CD1c-positive myeloid dendritic cell (primary cell): ENCODE results near the gene ERC1.
A peak's percentile ranks its signal among the peaks of the same experiment; 100 is the strongest.
"Not testable (repeated sequence)": the region's sequence is repeated elsewhere in the genome, so short reads cannot be mapped to it uniquely, and the experiment has no call there.

Experiments
- DNase-seq: peaks from one replicate; pipeline ENCODE4 v3.0.0-alpha.2; 2016; ENCODE audit errors: extremely low spot score

Gene ERC1

DNA sequence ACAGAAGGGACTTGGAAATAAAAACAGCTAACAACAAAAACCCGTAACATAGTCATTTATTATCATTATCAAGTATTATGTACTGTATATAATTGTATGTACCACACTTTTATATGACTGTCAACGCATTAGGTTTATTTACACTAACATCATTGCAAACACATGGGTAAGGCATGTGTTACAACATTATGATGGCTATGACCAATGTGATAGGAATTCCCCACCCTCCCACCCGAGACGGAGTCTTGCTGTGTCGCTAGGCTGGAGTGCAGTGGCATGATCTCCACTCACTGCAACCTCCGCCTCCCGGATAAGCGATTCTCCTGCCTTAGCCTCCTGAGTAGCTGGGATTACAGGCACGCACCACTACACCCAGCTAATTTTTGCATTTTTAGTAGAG lies 82.6 kb downstream of the ERC1 start:
- DNase-seq = no peak

DNA sequence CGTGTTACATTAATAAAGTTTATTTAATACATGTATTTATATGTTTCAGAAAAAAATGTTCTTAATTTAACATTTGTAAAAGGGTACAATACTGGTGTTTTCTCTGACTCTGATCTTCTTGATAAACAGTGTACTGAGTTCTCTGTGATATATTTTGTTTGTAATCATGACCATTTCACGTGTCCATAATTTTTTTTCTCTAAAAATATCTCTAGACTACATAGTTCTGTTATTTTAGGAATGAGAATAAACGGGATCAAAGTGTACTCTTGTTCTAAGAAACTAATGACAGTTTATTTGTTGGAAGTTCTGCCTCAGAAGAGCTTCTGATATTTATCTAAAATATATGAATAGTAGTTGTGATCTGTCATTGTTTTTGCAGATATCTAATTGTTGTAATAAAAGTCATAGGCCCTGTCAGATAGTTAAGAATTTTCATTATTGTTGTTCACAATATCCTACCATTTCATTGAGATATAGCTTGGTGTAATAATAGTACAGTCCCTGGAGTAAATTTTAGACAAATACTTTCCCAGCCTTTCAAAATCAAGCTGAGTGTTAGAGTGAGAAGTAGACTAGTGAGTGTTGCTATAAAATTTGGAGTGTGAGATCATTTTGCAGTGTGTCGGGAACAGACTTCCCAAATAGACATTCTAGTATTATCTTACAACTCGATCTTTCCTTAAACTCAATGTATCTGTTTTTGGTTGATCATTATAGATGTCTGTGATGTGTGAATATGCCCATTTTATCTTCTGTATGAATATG lies 86.2 kb downstream of the ERC1 start:
- DNase-seq = no peak

DNA sequence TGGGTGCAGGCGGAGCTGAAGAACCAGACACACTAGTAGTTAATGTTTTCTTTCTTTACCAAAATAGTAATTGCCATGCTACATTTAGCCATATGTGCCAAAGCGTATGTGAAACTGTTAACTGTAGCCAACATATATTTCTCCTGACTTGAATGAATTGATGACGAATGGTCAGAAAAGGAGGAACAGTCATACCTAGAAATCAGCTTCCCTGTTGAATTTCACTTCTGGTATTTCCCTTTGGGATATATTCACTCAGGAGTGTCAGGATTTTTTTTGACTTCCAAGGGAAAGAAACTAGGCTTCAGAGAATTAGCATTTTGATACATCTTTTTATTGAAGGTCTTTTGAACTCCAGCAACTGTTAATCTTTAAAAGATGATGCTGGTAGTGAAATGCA lies 87.0 kb downstream of the ERC1 start:
- peak; percentile 45 for DNase-seq

DNA sequence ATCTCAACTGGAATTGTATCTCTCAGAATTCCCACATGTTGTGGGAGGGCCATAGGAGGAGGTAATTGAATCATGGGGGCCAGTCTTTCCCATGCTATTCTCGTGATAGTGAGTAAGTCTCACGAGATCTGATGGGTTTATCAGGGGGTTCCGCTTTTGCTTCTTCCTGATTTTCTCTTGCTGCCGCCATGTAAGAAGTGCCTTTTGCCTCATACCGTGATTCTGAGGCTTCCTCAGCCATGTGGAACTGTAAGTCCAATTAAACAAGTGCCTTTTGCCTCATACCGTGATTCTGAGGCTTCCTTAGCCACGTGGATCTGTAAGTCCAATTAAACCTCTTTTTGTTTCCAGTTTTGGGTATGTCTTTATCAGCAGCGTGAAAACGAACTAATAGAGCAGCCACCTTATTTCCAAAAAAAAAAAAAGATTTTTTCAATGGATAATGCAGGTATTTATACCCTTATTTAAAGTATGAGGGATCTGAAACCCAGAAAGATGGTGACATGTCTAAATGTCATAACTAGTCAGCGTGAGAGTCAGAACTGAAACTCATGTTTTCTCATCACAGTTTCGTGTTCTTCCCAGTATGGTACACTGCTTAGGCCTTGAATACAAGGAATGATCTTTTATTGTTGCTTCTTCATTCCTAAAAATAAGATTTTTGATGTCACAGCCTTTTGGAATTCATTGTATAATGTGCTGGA lies 89.6 kb downstream of the ERC1 start:
- peak; percentile 66 for DNase-seq

DNA sequence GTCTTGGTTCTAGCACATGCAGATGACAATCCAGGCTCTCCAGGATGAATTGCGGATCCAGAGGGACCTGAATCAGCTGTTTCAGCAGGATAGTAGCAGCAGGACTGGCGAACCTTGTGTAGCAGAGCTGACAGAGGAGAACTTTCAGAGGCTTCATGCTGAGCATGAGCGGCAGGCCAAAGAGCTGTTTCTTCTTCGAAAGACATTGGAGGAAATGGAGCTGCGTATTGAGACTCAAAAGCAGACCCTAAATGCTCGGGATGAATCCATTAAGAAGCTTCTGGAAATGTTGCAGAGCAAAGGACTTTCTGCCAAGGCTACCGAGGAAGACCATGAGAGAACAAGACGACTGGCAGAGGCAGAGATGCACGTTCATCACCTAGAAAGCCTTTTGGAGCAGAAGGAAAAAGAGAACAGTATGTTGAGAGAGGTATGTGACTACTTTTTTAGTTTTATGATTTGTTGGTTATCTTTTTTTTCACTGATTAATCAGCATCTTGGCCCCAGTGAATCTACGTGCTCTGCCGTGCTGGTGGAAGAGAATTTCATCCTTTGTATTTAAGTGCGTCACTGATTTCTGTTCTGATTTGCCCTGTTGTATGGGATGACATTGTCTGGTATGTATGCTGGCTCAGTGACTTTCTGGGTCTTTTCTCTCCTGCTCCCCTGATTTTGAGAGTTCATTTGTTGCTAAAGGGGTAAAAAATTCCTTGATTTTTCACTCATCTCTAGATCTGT lies 92.3 kb downstream of the ERC1 start:
- no peak for DNase-seq

DNA sequence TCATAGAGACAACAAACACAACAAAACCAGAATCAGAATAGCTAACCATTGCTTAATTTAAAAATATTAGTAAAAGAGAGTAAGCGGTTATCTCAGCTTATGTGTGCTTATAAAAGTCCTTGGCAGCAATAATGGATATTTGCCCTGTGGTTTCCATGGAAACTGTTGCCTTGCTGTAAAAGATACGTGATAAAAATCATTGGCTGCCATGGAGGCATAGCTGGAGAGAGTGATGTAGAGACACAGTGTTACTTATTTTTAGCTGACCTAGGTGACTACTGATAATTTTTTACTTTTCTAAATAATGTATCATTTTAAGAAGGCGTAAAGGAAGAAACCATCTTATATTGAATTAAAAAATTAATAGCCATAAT lies 92.9 kb downstream of the ERC1 start:
- DNase-seq = peak; percentile 15

DNA sequence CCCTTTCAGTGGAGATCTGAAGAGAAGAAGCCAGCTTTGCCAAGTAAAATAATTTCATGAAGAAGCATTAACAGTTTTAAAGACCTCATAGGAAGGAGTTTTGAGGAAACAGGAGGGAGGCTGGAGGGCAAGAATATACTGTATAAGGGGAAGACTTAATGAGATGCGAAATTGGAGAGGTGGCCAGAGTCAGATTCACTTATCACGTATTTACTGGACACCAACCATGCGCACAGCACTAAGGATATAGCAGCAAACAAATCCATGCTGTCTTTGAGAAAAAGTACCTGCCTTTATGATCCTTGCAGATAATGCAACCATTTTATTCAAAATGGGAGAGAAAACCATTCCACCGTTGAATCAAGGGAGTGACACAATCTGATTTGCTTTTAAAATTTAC lies 100.3 kb downstream of the ERC1 start:
- DNase-seq = no peak

DNA sequence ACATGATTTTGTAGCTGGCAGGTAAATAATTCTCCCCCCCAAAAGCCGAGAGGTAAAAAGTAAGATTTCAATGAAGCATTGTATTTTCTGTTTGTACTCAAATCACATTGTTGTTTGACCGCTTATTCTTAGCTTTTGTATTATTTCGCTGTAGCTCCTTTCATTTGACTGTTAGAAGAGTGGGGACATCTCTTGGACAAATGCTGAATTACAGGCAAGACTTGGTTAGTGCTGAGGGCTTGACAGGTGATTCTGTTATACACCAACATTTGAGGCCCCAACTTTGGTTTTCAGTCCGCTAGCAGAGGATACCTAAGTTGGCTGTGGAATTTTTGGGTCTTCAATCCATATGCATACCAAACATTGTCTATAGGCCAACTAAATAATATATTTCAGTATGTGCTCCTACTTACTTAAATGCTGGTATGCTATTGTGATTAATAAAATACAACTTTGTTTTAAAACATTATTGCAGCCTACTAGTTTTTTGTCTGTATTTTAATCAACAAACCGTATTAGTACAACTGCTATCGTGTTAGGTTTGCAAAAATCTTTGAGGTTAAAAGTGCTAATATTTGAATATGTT lies 102.2 kb downstream of the ERC1 start:
- DNase-seq = peak; percentile 69

DNA sequence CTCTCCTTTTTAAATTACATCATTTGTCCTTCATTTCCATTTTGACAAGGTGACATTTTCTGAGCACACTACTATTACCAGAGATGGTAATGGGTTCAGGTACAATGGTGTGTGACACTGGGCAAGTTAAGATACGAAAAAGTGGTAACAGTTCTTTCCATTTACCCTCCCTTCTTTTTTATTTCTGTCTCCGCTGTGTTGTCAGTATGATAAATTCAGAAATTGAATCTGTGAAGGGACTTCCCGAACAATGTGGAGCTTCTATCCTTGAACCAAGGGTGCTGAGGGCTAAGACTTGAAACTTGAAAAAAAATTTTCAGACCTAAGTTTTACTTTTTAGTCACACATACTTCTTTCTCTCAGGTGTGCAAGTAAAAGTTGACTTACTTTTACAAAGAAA lies 103.7 kb downstream of the ERC1 start:
- no peak for DNase-seq

DNA sequence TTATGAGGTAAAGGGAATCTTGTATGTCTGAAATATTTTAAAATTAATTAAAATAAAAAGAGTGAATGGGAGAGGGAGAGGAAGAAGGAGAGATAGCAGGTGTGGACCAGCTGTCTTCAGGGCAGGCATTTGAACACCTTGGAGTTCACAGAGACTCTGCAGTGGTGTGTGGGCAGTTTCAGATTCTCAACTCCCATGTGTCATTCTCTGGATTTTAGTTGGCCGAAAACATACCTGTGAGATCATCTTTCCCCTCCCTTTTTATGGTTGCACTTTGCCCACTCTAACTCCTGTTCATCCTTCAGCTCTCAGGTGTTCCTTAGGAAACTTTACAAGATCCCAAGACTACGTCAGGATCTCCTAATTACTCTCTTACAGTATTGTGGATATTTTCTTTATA lies 108.1 kb downstream of the ERC1 start:
- no peak for DNase-seq

DNA sequence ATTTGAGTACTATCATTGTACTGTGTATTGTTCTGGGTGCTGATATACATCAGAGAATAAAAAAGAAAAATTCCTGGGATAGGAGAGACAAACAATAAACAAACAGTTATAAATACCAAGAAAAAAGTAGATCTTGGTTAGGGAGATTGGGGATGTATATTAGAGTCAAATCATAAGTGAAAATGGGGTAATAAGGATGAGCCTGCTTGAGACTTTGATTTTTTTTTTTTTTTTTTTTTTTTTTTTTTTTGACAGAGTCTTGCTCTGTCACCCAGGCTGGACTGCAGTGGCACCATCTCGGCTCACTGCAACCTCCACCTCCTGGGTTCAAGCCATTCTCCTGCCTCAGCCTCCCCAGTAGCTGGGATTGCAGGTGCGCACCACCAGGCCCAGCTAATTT lies 108.6 kb downstream of the ERC1 start:
- DNase-seq = not testable (repeated sequence)

DNA sequence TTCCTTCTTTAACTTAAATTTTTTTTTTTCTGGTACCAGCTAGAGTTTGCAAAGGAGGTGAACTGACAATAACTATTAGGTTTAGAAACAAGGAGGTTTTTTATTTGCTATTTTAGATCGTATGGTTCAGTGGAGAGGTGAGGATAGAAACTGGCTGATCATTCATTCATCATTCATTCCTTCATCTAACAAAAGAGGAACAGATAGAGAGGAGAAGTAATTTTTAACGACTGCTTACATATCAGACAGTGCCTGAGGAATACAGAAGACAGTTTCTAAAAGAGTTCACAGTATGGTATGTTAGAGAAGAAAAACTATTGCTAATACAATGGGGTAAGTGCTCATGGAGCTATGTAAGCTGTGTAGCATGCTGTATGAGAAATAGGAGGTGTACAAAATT lies 111.1 kb downstream of the ERC1 start:
- no peak for DNase-seq

DNA sequence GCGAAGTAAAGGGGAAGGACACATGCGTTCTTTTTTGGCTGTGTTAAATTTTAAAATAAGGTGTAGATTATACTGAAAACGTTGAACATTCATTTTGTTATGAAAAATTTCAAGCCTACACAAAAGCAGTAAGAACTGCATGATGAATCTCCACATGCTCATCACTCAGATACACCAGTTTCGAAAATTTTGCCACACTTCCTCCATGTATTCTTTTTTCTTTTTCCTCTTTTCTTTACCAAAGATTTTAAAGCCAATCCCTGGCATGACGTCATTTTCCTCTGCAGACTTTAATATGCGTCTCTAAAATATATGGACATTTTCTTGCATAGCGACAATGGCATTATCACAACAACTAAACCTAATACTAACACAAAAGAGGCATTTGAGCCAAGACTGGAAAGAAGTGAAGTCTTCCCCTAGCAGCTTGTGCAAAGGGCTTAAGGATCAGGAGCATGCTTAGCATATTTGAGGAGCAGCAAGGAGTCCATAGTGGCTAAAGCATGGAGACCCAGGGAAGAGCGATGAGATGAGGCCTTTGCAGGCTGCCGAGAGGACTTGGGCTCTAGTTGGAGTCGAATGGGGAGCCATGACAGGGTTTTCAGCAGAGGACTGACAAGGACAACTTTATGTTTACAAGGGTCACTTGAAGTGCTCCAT lies 111.9 kb downstream of the ERC1 start:
- no peak for DNase-seq

DNA sequence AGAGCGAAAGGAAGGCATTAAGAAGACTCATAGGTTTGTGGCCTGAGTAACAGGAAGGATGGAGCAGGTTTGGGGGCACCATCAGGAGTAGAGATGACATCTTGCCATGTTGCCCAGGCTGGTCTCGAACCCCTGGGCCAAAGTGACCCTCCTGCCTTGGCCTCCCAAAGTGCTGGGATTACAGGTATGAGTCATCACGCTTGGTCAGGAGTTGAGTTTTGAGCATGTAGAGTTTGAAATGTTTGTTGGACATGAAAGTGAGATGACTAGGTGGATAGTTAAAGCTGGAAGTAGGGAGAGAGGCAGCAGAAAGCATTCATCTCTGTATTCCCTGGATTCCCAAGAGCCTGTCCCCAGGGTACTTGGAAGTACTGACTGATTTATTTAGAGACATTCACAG lies 112.6 kb downstream of the ERC1 start:
- no peak for DNase-seq

DNA sequence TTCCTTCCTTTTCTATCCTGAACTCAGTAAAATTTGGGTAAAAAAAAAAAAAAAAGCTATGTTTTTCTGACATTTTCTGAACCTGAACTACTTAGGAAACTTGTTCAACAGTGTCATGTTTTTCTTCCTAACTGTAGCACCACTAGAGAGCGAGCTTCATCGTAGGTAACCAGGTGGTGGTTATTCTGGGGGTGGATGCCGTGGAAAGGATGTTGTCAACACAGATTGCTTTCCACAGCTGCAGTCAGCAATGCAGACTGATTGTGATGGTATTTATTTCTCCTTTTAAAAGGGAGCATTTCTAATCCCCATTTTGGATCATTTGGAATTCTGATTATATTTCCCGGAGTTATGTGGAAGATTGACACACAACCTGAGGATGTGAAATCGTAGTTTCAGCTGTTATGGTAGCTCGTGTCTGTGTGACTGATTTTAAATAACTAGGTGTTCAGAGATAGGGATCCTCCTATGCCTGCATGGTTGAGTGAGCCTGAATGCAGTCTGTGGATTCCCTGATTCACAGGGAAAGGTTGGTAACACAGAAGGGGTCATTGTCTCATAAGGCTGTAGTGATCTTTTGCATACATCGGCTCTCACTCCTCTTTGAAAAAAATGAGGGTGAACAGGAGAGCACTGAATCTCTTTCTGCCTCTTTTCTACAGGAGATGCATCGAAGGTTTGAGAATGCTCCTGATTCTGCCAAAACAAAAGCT lies 113.2 kb downstream of the ERC1 start:
- DNase-seq = no peak

DNA sequence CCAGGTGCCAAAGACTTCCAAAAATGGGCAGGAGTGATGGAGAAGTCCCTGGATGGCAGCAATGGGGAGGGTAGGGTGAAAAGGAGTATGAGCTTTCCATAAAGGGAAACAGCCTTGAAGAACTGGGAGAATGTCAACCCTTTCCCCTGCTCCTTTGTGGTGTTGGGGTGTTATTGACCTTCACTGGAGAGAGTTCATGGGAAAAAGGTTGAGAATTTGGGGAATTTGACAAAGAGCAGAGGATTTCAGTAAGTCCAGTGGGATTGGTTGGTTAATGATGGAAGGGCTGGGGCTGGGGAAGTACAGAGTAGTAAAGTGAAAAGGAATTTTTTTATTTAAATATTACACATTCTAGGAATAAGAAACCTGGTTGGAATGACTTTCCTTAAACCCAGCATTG lies 116.6 kb downstream of the ERC1 start:
- no peak for DNase-seq

DNA sequence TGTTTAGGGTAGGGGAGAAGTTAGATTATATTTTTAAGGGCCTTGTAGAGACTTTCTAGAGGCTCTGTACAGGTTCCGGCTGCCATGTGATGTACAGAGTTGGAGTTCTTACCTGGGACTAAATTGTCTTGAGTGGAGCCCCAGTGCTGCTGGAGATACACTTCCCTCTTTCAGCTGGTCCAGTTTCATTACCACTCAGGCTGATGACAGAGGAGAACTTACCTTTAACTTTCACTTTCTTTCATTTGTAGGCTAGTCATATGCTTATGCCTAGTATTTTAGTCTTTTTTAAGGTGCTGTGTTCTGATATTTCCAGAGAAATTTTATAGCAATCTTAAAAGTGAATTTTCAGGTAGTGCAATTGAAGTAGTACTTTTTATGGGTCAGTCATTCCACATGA lies 117.3 kb downstream of the ERC1 start:
- DNase-seq = peak; percentile 24

DNA sequence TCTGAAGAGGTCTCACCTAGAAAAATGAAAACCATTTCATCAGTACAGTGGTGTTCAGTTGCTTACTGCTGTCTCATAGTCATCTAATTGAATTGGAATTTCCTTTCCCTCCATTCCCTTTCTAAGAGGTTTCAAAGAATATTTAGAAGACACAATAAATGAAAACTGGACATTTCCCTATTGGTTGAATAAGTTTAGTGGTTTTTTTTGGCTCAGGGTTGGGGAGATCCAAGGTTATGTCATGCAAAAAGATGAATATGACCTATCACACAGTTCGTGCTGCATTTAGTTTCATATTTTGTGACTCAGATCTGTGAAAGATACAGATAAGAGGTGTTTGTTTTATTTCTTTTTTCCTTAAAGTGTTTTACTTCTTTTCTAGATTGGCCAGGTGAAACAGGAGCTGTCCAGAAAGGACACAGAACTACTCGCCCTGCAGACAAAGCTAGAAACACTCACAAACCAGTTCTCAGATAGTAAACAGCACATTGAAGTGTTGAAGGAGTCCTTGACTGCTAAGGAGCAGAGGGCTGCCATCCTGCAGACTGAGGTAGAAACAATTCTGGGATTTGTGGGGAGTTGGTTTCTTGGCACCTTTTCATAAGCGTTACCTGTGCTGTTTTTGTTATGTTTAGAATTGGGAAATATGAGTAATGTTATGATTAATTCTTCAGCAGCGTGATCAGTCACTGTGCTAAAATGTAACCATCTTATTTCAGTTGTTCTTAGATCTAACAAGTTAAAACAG lies 124.6 kb downstream of the ERC1 start:
- no peak for DNase-seq

DNA sequence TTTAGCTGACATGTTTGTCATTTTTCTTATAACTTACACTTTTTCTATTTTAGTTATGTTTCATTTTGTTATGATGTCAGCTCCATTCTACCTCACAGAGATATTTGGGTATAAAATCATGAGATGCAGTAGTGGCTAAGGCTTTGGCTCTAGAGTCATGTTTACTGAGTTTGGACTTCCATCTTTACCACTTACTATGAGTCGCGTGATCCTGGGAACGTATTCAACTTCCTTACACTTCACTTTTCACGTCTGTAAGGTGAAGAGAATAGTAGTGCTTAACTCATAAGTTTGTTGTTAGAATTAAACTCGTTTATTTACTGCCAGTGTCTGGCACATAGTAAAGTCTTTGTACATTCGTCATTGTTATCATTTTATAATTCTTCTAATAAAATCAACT lies 126.3 kb downstream of the ERC1 start:
- no peak for DNase-seq

DNA sequence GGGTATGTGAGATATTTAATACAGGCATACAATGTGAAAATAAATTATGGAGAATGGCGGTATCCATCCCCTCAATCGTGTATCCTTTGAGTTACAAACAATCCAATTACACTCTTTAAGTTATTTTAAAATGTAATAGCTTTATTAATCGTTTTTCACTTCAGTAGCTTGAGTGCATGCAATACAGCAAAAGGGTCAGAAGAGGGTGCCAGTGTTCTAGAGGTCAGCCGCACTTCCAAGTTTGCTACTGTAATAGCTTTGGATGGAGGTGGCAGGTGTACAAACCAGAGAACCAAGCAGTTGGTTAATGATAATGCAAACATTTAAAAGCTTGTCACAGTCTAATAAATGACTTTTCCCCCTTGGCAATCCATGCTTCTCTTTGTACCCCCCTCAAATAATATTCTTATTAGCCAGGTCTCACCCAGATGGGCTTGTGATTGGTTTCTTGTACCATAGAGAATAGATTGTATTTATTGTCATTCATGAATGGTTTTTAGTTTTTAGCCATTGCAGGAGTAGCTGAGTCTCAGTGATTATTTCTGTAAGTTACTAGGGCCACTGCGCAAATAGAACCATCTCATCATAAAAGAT lies 127.0 kb downstream of the ERC1 start:
- peak; percentile 81 for DNase-seq
